MCF 10A (cell line): ENCODE results near the gene OR7G3. TPM values are rescaled to one million over a fixed set of nuclear protein-coding genes. Genes with fewer than 3 reads are reported as not detected.

ENCODE experiments used
- BruUV-seq: library from RNA; stranded (reverse); fragments of 400-500 nt; replicated peaks from 2 replicates; lab custom pipeline; 2021; lab: Mats Ljungman, UMichigan
- CTCF ChIA-PET: fragments of 300-600 bp; sonication (Branson Sonifier 250); formaldehyde crosslinking; extraction: SDS; loops from one replicate; lab custom pipeline; 2021; ENCODE audit warnings: antibody characterized with exemption, inconsistent platforms; lab: Yijun Ruan, JAX
- POLR2A ChIA-PET: fragments of 300-600, 350-650 bp; sonication (Branson Sonifier 250); formaldehyde crosslinking; extraction: SDS; loops from one replicate; lab custom pipeline; 2020; ENCODE audit warnings: antibody characterized with exemption, inconsistent platforms; lab: Yijun Ruan, JAX
- DNase-seq: peaks from one replicate; pipeline ENCODE4 v3.0.0-alpha.2; 2018; ENCODE audit not compliant: unreplicated experiment
- H3K27ac Mint-ChIP-seq: one replicate; pipeline ENCODE4 v1.8.0; 2022; ENCODE audit warnings: mild to moderate bottlenecking, low read depth, mixed read lengths; ENCODE audit not compliant: unreplicated experiment
- H3K27me3 Mint-ChIP-seq: one replicate; pipeline ENCODE4 v1.8.0; 2022; ENCODE audit warnings: mixed read lengths; ENCODE audit not compliant: insufficient read depth, unreplicated experiment
- H3K36me3 Mint-ChIP-seq: one replicate; pipeline ENCODE4 v1.8.0; 2022; ENCODE audit warnings: mild to moderate bottlenecking, moderate library complexity, mixed read lengths; ENCODE audit not compliant: insufficient read depth, unreplicated experiment
- H3K4me1 Mint-ChIP-seq: one replicate; pipeline ENCODE4 v1.8.0; 2022; ENCODE audit warnings: mixed read lengths; ENCODE audit not compliant: insufficient read depth, unreplicated experiment
- H3K4me3 Mint-ChIP-seq: one replicate; pipeline ENCODE4 v1.8.0; 2022; ENCODE audit warnings: mild to moderate bottlenecking, moderate library complexity, mixed read lengths; ENCODE audit not compliant: unreplicated experiment
- H3K9me3 Mint-ChIP-seq: one replicate; pipeline ENCODE4 v1.8.0; 2022; ENCODE audit warnings: mixed read lengths; ENCODE audit not compliant: unreplicated experiment
- CTCF ChIP-seq: fragments of 200-600 bp; IDR thresholded peaks from one replicate; pipeline ENCODE4 v1.8.0; 2022; ENCODE audit warnings: antibody characterized with exemption, mild to moderate bottlenecking; ENCODE audit not compliant: unreplicated experiment
- intact Hi-C: fragments of 100-400 bp; cut with micrococcal nuclease; formaldehyde crosslinking; loops from 2 replicates; pipeline ENCODE4 v1.14.1; 2022
- total RNA-seq: library from RNA; stranded (reverse); gene quantifications from 2 replicates; pipeline ENCODE4 v1.2.3, GENCODE V29; 2022

OR7G3 gene
- total RNA-seq, 1 experiment from 2014 or later: not detected

GRCh38 chr19:9109959-9110358 lies 16.8 kb downstream of the OR7G3 start:
- no peak for TF ChIP-seq CTCF
- H3K4me3 Mint-ChIP-seq: no peak overlapping the region
- POLR2A ChIA-PET: no interaction called here
- H3K27me3 Mint-ChIP-seq: no peaks in the 10 kb centered on the region
- no TSS peak for BruUV-seq
- no peak for DNase-seq
- CTCF ChIA-PET: no interaction called here
- H3K4me1 Mint-ChIP-seq: no peaks in the 10 kb centered on the region
- intact Hi-C loops: no loop called here
- peaks cover 16% of the 10 kb centered on the region for H3K9me3 Mint-ChIP-seq
- no peak overlapping the region for H3K27ac Mint-ChIP-seq
- H3K36me3 Mint-ChIP-seq: no peaks in the 10 kb centered on the region

DNA sequence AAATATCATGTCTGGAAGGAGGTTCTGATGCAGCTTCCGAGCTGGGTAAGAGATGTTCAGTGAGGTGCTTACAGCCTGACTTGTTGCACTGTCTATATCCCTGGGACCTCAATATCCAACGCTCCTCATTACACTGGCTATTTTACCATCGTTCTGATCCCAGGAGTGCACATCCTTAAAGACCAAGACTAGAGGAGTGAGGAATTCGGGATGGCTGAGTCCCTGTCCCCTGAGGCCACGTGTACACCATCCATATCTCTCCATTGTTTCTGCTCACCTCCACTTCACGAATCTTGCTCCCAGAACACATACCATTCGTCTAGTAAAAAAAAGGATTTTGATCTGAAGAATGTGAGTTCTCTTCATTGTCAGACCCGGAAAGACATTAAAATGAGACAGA lies 19.4 kb downstream of the OR7G3 start, which contains the start of gene OR7G2:
OR7G2 (minus strand) TSS at position 101 of the 400 bp plus-strand sequence. CDS start 4,232 bp downstream, outside the sequence.
- no TSS peak for BruUV-seq
- ChIA-PET CTCF (no interaction called here), POLR2A (interaction anchor here (0.6 kb wide), 1 partner anchor 56 kb away, joined by 3 read pairs; no protein-coding TSS in a partner anchor)
- Mint-ChIP-seq H3K27ac (no peak within 1 kb of the TSS), H3K9me3 (peaks cover 21% of the 10 kb centered on the region), H3K27me3 (no peaks in the 10 kb centered on the region), H3K4me1 (no peaks in the 10 kb centered on the region), H3K36me3 (no peaks in the 10 kb centered on the region), H3K4me3 (no peak within 1 kb of the TSS)
- TF ChIP-seq CTCF: no peak
- no peak for DNase-seq
- intact Hi-C loops: no loop called here

DNA sequence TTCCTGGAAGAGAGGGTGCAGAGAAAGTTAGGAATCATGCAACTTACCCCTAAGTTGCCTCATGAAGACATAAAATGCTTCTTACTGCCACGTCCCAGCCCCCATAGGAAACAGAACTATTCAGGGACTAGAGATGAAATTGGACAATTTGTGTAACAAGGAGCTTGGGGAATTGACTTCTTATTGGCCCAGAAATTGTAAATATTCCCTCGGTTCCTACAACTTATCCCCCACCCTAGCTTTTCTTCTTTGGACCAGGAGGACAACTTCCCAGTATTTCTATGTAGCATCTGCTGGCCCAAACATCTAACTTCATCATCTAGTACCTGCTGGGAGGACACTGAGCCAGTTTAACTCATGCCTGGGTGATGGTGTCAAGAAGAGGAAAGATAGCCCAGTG lies 40.0 kb downstream of the OR7G3 start, which contains the start of gene OR1M1:
OR1M1 (plus strand) TSS at position 301 of the 400 bp plus-strand sequence. CDS start 6,184 bp downstream, outside the sequence.
- Mint-ChIP-seq H3K4me1 (no peaks in the 10 kb centered on the region), H3K36me3 (no peaks in the 10 kb centered on the region), H3K27ac (no peak within 1 kb of the TSS), H3K9me3 (no peaks in the 10 kb centered on the region), H3K4me3 (no peak within 1 kb of the TSS), H3K27me3 (no peaks in the 10 kb centered on the region)
- no peak for DNase-seq
- CTCF ChIA-PET: interaction anchor here (0.6 to 1.7 kb wide), 5 partner anchors 9 to 506 kb away, joined by 3 to 8 read pairs (median 3); no protein-coding TSS in a partner anchor
- TF ChIP-seq CTCF: no peak
- BruUV-seq: no TSS peak
- POLR2A ChIA-PET: no interaction called here
- intact Hi-C loops: no loop called here

- ChIA-PET POLR2A (interaction anchor here (0.7 kb wide), 1 partner anchor 72 kb away, joined by 3 read pairs; no protein-coding TSS in a partner anchor), CTCF (interaction anchor here (0.7 to 1.8 kb wide), 2 partner anchors 425 to 1634 kb away, joined by 3 to 6 read pairs; no protein-coding TSS in a partner anchor)
- no peak for DNase-seq
- Mint-ChIP-seq H3K27ac (no peak overlapping the region), H3K36me3 (no peaks in the 10 kb centered on the region), H3K4me1 (peaks cover 14% of the 10 kb centered on the region), H3K9me3 (no peaks in the 10 kb centered on the region), H3K27me3 (no peaks in the 10 kb centered on the region), H3K4me3 (no peak overlapping the region)
- TF ChIP-seq CTCF: no peak
- intact Hi-C loops: loop anchor here (1.0 to 10.0 kb wide), 4 partner anchors 463 to 814 kb away; partner anchors contain the start of gene KANK3
- BruUV-seq: no TSS peak
These were observed 48.1 kb downstream of the OR7G3 start for GRCh38 chr19:9078651-9079050.
